ENCODE results near the gene KIZ. TPM values are rescaled to one million over a fixed set of nuclear protein-coding genes. Genes with fewer than 3 reads are reported as not detected.

Gene KIZ
- polyA plus RNA-seq, 1 experiment = 13.6 TPM

- DNase-seq (ENCODE audit: low read depth) = no peak
- ChIA-PET POLR2A (no interaction called here), CTCF (no interaction called here)
- H3K4me3 ChIP-seq (ENCODE audit: low read depth, low read length) = no peak overlapping the region
- TF ChIP-seq CTCF (IDR thresholded peaks at IDR 0.05; ENCODE audit: insufficient read depth, low read depth, low read length) = no peak
- peaks cover 2% of the 10 kb centered on the region; the same call in 1 of the 2 replicates for H3K36me3 ChIP-seq (ENCODE audit: control insufficient read depth, insufficient read depth, low read length)
- H3K27me3 ChIP-seq (ENCODE audit: control insufficient read depth, insufficient read depth, low read length) = no peaks in the 10 kb centered on the region
Measured at GRCh38 chr20:21190869-21191268, 65.0 kb downstream of the KIZ start.

GRCh38 chr20:21191839-21192238, 66.0 kb downstream of the KIZ start:
- Histone ChIP-seq H3K27me3 (ENCODE audit: control insufficient read depth, insufficient read depth, low read length) (no peaks in the 10 kb centered on the region), H3K4me3 (ENCODE audit: low read depth, low read length) (no peak overlapping the region), H3K36me3 (ENCODE audit: control insufficient read depth, insufficient read depth, low read length) (peaks cover 2% of the 10 kb centered on the region; the same call in 1 of the 2 replicates)
- no peak for DNase-seq (ENCODE audit: low read depth)
- ChIA-PET CTCF (no interaction called here), POLR2A (no interaction called here)
- TF ChIP-seq CTCF (IDR thresholded peaks at IDR 0.05; ENCODE audit: insufficient read depth, low read depth, low read length) = no peak

GRCh38 chr20:21202259-21202658, 76.4 kb downstream of the KIZ start:
- no peaks in the 10 kb centered on the region for H3K36me3 ChIP-seq (ENCODE audit: control insufficient read depth, insufficient read depth, low read length)
- DNase-seq (ENCODE audit: low read depth) = no peak
- ChIA-PET CTCF (interaction anchor here (0.6 to 1.1 kb wide), 2 partner anchors 8 to 19 kb away, joined by 3 read pairs; no protein-coding TSS in a partner anchor), POLR2A (no interaction called here)
- no peaks in the 10 kb centered on the region for H3K27me3 ChIP-seq (ENCODE audit: control insufficient read depth, insufficient read depth, low read length)
- TF ChIP-seq CTCF (IDR thresholded peaks at IDR 0.05; ENCODE audit: insufficient read depth, low read depth, low read length) = no peak
- no peak overlapping the region for H3K4me3 ChIP-seq (ENCODE audit: low read depth, low read length)

- DNase-seq (ENCODE audit: low read depth) = no peak
- CTCF ChIA-PET = no interaction called here
- H3K4me3 ChIP-seq (ENCODE audit: low read depth, low read length) = no peak overlapping the region
- no peaks in the 10 kb centered on the region for H3K36me3 ChIP-seq (ENCODE audit: control insufficient read depth, insufficient read depth, low read length)
- no peaks in the 10 kb centered on the region for H3K27me3 ChIP-seq (ENCODE audit: control insufficient read depth, insufficient read depth, low read length)
- POLR2A ChIA-PET = no interaction called here
- TF ChIP-seq CTCF (IDR thresholded peaks at IDR 0.05; ENCODE audit: insufficient read depth, low read depth, low read length) = no peak
Measured at GRCh38 chr20:21203088-21203656, 77.3 kb downstream of the KIZ start.

GRCh38 chr20:21206584-21206983, 80.7 kb downstream of the KIZ start:
- POLR2A ChIA-PET = no interaction called here
- no peak overlapping the region for H3K4me3 ChIP-seq (ENCODE audit: low read depth, low read length)
- TF ChIP-seq CTCF (IDR thresholded peaks at IDR 0.05; ENCODE audit: insufficient read depth, low read depth, low read length) = no peak

More at GRCh38 chr20:21206584-21206983, 80.7 kb downstream of the KIZ start:
- H3K36me3 ChIP-seq (ENCODE audit: control insufficient read depth, insufficient read depth, low read length) = no peaks in the 10 kb centered on the region
- CTCF ChIA-PET = interaction anchor here (0.6 kb wide), 1 partner anchor 148 kb away, joined by 3 read pairs; no protein-coding TSS in a partner anchor
- H3K27me3 ChIP-seq (ENCODE audit: control insufficient read depth, insufficient read depth, low read length) = no peaks in the 10 kb centered on the region
- DNase-seq (ENCODE audit: low read depth) = no peak
